GM21423 (cell line): ENCODE results near the gene NAALADL1.
"Not testable (repeated sequence)": the region's sequence is repeated elsewhere in the genome, so short reads cannot be mapped to it uniquely, and the experiment has no call there.

Experiments
- ATAC-seq: cut with Tn5 transposase; IDR thresholded peaks from one replicate; pipeline ENCODE4 v1.9.1; 2021; ENCODE audit warnings: mild to moderate bottlenecking, moderate library complexity; ENCODE audit not compliant: unreplicated experiment

NAALADL1 gene

GRCh38 chr11:65051398-65051858 lies 6.9 kb downstream of the NAALADL1 start:
- no peak for ATAC-seq

- ATAC-seq = no peak
Observed at GRCh38 chr11:65047581-65048422, 10.6 kb downstream of the NAALADL1 start.

- ATAC-seq = no peak
Observed at GRCh38 chr11:65045728-65046127, 12.6 kb downstream of the NAALADL1 start.

DNA sequence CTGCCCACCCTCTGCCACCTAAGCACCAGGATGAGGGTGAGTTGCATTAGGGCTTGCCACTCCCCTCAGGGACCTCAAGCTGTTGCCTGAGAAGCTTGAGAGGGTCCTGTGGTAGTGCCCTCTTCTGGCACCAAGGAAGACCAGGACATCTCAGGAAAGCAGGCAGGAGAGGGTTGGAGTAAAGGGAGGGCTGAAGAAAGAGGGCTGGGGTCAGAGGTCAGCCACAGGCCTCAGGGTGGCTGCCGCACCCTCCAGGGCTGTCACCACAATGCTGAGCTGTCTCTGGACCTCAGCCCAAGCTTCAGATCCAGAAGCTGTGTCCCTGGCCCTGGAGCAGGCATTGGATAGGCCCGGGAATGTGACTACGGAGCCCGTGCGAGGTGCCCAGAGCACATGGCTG lies 13.3 kb downstream of the NAALADL1 start:
- ATAC-seq = no peak

DNA sequence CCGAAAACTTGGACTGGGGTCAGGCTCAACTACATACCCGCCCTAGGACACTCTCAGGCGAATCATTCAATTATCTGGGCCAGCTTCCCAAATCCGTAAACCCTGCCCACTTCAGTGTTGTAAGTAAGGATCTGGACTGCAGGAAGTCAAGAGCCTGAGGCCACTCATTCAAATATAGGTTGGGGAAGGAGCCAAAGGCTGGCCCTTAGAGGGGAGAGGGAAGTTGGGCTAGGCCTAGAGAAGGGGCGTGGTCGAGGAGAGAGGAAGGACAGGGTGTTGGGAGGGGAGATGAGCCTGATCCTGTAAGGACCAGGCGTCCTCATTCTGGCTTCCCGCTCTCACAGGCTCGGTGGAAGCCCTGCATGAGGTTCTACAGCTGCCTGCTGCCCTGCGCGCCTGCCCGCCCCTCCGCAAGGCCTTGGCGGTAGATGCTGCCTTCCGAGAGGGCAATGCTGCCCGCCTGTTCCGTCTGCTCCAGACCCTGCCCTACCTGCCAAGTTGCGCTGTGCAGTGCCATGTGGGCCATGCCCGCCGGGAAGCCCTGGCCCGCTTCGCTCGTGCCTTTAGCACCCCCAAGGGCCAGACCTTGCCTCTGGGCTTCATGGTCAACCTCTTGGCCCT lies 14.4 kb downstream of the NAALADL1 start:
- no peak for ATAC-seq

GRCh38 chr11:65042891-65043290 lies 15.5 kb downstream of the NAALADL1 start:
- no peak for ATAC-seq

DNA sequence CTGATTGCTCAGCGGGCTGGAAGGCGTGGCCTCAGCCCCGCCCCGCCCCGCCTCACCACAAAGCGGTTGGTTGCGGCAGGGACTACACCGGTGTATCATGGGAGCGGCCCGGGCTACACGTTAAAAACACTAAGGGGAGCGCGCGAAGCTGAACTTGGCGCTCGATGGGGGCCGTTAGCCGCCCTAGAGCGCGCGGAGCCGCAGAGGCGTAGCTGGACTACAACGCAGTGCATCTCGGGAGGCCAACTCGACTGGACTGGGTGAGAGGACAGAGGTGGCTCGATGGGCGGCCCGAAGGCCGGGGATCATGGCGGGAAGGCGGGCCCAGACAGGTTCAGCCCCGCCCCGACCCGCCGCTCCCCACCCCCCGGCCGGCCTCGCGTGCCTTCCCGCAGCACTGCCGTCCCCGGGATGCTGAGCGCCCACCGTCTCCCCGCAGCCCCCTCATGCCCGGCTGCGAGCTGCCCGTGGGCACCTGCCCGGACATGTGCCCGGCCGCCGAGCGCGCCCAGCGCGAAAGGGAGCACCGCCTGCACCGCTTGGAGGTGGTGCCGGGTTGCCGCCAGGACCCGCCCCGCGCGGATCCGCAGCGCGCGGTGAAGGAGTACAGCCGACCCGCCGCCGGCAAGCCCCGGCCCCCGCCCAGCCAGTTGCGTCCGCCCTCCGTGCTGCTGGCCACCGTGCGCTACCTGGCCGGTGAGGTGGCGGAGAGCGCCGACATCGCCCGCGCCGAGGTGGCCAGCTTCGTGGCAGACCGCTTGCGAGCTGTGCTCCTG lies 17.3 kb downstream of the NAALADL1 start, which contains the start of gene SAC3D1:
SAC3D1 (plus strand) TSS at position 364 of the 776 bp plus-strand sequence; CDS start at position 447, 83 bp downstream.
- peak; percentile 85 for ATAC-seq

DNA sequence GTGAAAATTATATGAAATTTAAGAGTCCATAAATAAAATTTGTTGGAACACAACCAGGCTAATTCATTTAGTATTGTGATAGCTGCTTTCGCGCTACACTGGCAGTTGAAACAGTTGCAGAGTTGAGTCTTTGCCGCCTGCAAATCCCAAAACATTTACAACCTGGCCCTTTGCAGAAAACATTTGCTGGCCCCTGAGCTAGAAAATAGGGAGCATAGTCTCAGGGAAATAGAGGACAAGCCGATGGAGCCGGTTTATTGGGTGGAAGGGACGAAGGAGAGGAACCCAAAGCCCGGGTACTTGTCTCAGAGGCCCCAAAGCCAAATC lies 17.9 kb downstream of the NAALADL1 start:
- no peak for ATAC-seq

DNA sequence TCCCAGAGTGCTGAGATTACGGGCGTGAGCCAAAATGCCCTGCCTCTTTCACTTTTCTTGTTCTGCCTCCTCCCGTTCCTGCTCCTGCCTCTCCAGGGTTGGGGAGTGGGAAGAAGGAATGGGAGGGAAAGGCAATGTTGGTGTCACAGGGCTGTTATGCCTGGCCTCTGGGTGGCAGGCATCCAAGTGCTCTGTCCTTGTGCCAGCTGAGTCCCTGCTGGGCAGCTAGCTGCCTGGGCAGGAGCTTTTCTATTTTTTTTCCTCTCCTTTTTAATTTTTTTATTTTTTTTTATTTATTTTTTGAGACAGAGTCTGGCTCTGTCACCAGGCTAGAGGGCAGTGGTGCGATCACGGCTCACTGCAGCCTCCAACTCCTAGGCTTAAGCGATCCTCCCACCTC lies 21.4 kb downstream of the NAALADL1 start:
- no peak for ATAC-seq

- ATAC-seq = no peak
Observed at GRCh38 chr11:65035579-65035978, 22.8 kb downstream of the NAALADL1 start.

GRCh38 chr11:65034423-65034822 lies 23.9 kb downstream of the NAALADL1 start:
- ATAC-seq = no peak

GRCh38 chr11:65032216-65032615 lies 26.1 kb downstream of the NAALADL1 start:
- no peak for ATAC-seq

- ATAC-seq = peak; percentile 82
Observed at GRCh38 chr11:65027213-65028067, 30.9 kb downstream of the NAALADL1 start, which contains the start of gene SNX15. Gene SNX15, plus strand, starts transcription at chr11:65027439. Its CDS starts 99 bp downstream, at chr11:65027538.

DNA sequence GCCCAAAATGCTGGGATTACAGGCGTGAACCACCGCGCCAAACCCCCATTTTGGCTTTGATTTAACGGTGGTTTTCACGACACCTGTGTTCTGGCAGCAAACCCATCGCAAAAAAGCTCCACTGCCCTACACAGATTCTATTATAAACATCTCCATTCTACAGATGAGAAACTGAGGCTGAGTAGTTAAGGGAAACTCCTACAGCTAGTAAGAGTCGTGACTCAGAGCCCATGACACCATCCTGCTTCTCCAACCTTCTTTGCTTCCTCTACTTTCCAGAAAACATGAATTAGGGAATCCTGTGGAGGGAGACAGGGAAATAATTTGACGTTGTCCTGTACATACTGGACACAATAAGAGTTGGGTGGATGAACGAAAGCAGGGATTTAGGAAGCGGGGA lies 31.5 kb downstream of the NAALADL1 start:
- ATAC-seq = no peak

DNA sequence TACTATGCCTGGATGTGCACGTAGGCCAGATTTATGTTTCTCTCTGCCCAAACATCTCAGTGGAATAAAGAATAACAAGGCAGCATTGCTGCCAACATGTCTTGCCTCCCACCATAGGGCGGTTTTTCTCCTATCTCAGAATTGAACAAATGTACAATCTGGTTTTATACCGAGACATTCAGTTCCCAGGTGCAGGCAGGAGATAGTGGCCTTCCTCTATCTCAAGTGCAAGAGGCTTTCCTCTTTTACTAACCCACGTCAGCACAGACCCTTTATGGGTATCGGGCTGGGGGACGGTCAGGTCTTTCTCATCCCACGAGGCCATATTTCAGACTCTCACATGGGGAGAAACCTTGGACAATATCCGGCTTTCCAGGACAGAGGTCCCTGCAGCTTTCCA lies 34.9 kb downstream of the NAALADL1 start:
- ATAC-seq = not testable (repeated sequence)

DNA sequence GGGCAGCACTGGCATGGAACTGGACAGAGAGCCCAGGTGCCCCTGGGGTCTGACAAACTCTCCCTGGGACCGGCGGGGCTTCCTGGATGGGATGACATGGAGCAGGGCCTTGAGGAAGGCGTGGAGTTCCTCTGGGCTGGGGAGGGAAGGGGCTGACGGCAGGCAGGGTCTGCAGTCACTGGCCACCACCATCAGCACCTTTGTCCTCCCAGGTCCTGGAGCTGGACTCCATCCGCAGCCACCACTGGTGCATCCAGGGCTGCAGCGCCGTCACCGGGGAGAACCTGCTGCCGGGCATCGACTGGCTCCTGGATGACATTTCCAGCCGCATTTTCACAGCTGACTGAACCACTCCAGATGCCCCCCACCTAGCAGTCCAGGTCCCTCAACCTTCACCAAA lies 36.8 kb downstream of the NAALADL1 start:
- ATAC-seq = no peak

DNA sequence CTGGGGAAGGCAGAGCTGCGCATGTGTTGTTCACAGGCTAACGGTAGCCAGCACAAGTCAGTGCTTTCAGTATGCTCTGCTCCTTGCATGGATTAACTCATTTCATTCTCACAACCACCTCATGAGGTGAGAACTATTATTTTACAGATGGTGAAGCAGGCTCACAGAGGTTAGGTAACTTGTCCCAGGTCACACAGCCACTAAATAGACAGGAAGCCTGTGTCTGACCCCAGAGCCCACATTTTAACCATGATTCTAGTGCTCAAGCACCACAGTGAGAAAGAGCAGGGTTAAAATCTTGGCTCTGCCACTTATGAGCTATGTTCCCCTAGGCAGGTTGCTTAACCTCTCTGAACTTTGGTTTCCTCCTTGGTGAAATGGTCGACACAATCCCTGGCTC lies 37.4 kb downstream of the NAALADL1 start:
- ATAC-seq = no peak

DNA sequence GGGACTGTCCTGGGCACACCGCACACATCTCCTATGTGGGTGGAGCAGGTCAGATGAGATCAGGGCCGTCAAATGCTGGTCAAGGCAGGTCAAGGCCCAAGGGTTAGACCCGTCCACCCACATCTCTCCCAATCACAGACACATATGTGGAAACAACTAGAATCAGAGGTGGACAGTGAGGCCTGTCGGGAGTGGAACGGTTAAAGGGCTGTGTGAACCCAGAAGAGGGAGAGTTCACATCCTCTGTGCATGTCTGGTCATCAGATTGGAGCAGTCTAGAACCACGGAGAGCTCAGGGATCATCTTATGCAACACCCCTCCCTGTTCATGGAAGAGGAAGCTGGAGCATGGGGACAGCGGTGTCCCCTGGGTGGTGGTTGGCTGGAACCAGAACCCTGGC lies 38.5 kb downstream of the NAALADL1 start:
- no peak for ATAC-seq

DNA sequence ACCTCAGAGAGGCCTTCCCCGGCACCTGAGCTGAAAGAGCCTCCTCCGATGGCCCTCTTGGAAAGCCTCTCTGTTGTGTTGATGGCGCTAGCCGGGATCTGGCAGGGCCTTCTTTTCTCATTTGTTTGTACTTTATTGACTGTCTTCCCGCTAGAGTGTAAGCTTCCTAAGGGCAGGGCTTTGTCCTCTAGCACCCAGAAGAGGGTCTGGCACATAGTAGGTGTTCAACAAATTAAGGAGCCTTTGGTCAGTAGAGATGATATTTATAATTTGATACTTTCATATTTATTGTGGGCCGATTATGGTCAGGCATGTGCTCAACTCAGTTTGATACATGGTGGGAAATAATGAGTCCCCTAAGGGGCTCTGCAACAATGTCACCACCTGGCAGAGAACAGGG lies 40.4 kb downstream of the NAALADL1 start:
- ATAC-seq = no peak

DNA sequence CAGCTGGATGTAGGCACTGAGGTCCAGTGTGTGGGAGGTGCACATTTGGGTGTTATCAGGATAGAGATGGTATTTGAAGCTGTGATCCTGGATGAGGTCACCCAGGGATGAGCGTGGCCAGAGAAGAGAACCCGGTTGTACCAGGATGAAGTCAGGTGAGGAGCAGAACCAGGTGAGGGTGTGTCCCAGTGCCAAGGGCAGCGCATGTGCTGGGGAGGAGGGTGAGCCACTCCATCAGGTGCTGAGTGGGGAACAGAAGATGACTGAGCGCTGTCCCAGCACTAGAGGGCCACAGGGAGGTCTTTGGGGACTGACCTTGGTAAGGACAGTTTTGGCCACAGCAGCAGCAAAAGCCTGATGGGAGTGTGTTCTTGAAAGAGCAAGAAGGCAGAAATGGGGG lies 41.6 kb downstream of the NAALADL1 start:
- no peak for ATAC-seq
